Kidney epithelial cell (primary cell): ENCODE results near the gene PLA2G2C. TPM values are rescaled to one million over a fixed set of nuclear protein-coding genes. Genes with fewer than 3 reads are reported as not detected.
"Not testable (repeated sequence)": the region's sequence is repeated elsewhere in the genome, so short reads cannot be mapped to it uniquely, and the experiment has no call there.

ENCODE experiments used
- DNase-seq: peaks from one replicate; pipeline ENCODE4 v3.0.0-alpha.2; 2010; ENCODE audit warnings: low read depth
- H3K27me3 ChIP-seq: 2 replicates; pipeline ENCODE4 v1.6.0; 2011; ENCODE audit warnings: low read length; ENCODE audit not compliant: control insufficient read depth, insufficient read depth
- H3K36me3 ChIP-seq: 2 replicates; pipeline ENCODE4 v1.5.1; 2011; ENCODE audit warnings: low read length; ENCODE audit not compliant: control insufficient read depth, insufficient read depth
- H3K4me3 ChIP-seq: 2 replicates; pipeline ENCODE4 v1.5.1; 2011; ENCODE audit warnings: low read depth, mild to moderate bottlenecking, control low read depth, low read length
- CTCF ChIP-seq: IDR thresholded peaks from 2 replicates; pipeline ENCODE4 v1.5.1; 2011; ENCODE audit warnings: mild to moderate bottlenecking, moderate library complexity, low read length, control low read depth, inconsistent platforms; ENCODE audit not compliant: insufficient read depth, poor library complexity, severe bottlenecking
- total RNA-seq: library from RNA; depleted of rRNA; stranded (reverse); fragments of >200 nt; gene quantifications from 2 replicates; pipeline ENCODE4 v1.2.3, GENCODE V29; 2015

PLA2G2C gene
- not detected in 2 replicates for total RNA-seq

GRCh38 chr1:20185834-20186782, at the start of gene PLA2G2C, which contains the start of gene UBXN10:
Gene PLA2G2C (minus strand): TSS chr1:20186518. CDS start chr1:20177363, 9,155 bp downstream.
Gene UBXN10 (plus strand): TSS chr1:20186096. CDS start chr1:20190562, 4,466 bp downstream.
- peak within 1 kb of the TSS; percentile 38 for H3K4me3 ChIP-seq
- no peak for DNase-seq
- H3K36me3 ChIP-seq: no peaks in the 10 kb centered on the region
- H3K27me3 ChIP-seq: peaks cover 4% of the 10 kb centered on the region
- no peak for TF ChIP-seq CTCF

GRCh38 chr1:20234788-20235535, 48.6 kb upstream of the PLA2G2C start:
- no peak for TF ChIP-seq CTCF
- no peaks in the 10 kb centered on the region for H3K36me3 ChIP-seq
- no peak overlapping the region for H3K4me3 ChIP-seq
- H3K27me3 ChIP-seq: peaks cover 2% of the 10 kb centered on the region
- no peak for DNase-seq

GRCh38 chr1:20233866-20234265, 47.5 kb upstream of the PLA2G2C start:
- no peak for DNase-seq
- Histone ChIP-seq H3K4me3 (no peak overlapping the region), H3K27me3 (peaks cover 2% of the 10 kb centered on the region), H3K36me3 (no peaks in the 10 kb centered on the region)
- TF ChIP-seq CTCF: no peak

GRCh38 chr1:20233394-20233793, 47.1 kb upstream of the PLA2G2C start:
- TF ChIP-seq CTCF: no peak
- Histone ChIP-seq H3K36me3 (no peaks in the 10 kb centered on the region), H3K27me3 (peaks cover 4% of the 10 kb centered on the region), H3K4me3 (no peak overlapping the region)
- DNase-seq: no peak

GRCh38 chr1:20232564-20232963, 46.2 kb upstream of the PLA2G2C start:
- not testable (repeated sequence) for DNase-seq, H3K4me3 ChIP-seq, H3K36me3 ChIP-seq, H3K27me3 ChIP-seq

- H3K27me3 ChIP-seq: peaks cover 6% of the 10 kb centered on the region
Observed at GRCh38 chr1:20229171-20229570, 42.9 kb upstream of the PLA2G2C start.

More at GRCh38 chr1:20229171-20229570, 42.9 kb upstream of the PLA2G2C start:
- no peak for TF ChIP-seq CTCF
- Histone ChIP-seq H3K36me3 (no peaks in the 10 kb centered on the region), H3K4me3 (no peak overlapping the region)
- no peak for DNase-seq
